Ascending aorta (tissue), 2 donors: ENCODE data around the gene PARD6A. TPM values are rescaled to one million over a fixed set of nuclear protein-coding genes. Genes with fewer than 3 reads are reported as not detected.

Experiments
- DNase-seq, 2 donors: peaks; one replicate each; pipeline ENCODE4 v3.0.0-alpha.2; 2019; ENCODE audit warnings: low spot score in 2 of 2
- H3K27ac ChIP-seq, 2 donors: fragments of 200-600 bp; sonication (generic); one replicate each; pipeline ENCODE4 v1.5.1; 2016 to 2017; ENCODE audit warnings: mild to moderate bottlenecking in 1 of 2
- H3K27me3 ChIP-seq: fragments of 200-600 bp; sonication (generic); one replicate; pipeline ENCODE4 v1.5.1; 2017
- H3K36me3 ChIP-seq, 2 donors: fragments of 200-600 bp; sonication (generic); one replicate each; pipeline ENCODE4 v1.5.1; 2016
- H3K4me1 ChIP-seq, 2 donors: fragments of 200-600 bp; sonication (generic); one replicate each; pipeline ENCODE4 v1.5.1; 2016 to 2017; ENCODE audit warnings: mild to moderate bottlenecking in 1 of 2
- H3K4me3 ChIP-seq, 2 donors: fragments of 200-600 bp; sonication (generic); one replicate each; pipeline ENCODE4 v1.5.1; 2016 to 2017; ENCODE audit warnings: mild to moderate bottlenecking in 1 of 2
- H3K9me3 ChIP-seq, 2 donors: fragments of 200-600 bp; sonication (generic); one replicate each; pipeline ENCODE4 v1.5.1; 2016
- CTCF ChIP-seq, 3 experiments: fragments of 200-600 bp in 2 of 3; fragments of 450-650 bp in 1 of 3; sonication (generic) in 2 of 3; IDR thresholded peaks; one replicate each; pipeline ENCODE4 v1.5.1; 2016 to 2019; ENCODE audit warnings: antibody characterized with exemption in 3 of 3, mild to moderate bottlenecking in 1 of 3, moderate library complexity in 1 of 3
- intact Hi-C: fragments of 100-400 bp; cut with DNase I; formaldehyde crosslinking; loops from one replicate; pipeline ENCODE4 v1.15.1; 2023
- total RNA-seq: library from RNA; depleted of rRNA; stranded (reverse); fragments of >200 nt; gene quantifications from one replicate; pipeline ENCODE4 v1.1.0, GENCODE V29; 2016

The PARD6A gene
- total RNA-seq, 1 donor from 2014 or later: 8.4 TPM

- Histone ChIP-seq H3K4me3 (no peak overlapping the region), H3K27ac (no peak overlapping the region), H3K9me3 (no peaks in the 10 kb centered on the region), H3K27me3 (peaks cover 30% of the 10 kb centered on the region), H3K4me1 (peaks cover 5 to 7% of the 10 kb centered on the region in 2 donors), H3K36me3 (no peaks in the 10 kb centered on the region)
- no peak for DNase-seq
- no peak for TF ChIP-seq CTCF (IDR thresholded peaks at IDR 0.05)
- intact Hi-C loops: no loop called here
Measured at GRCh38 chr16:67651039-67651438, 9.7 kb upstream of the PARD6A start.

- no peak overlapping the region for H3K27ac ChIP-seq
- peaks cover 27% of the 10 kb centered on the region for H3K27me3 ChIP-seq
- no peaks in the 10 kb centered on the region for H3K9me3 ChIP-seq
- DNase-seq: no peak
- intact Hi-C loops: no loop called here
- H3K4me1 ChIP-seq: peaks cover 5 to 7% of the 10 kb centered on the region in 2 donors
- no peak for TF ChIP-seq CTCF (IDR thresholded peaks at IDR 0.05)
- peaks cover 0 to 4% of the 10 kb centered on the region in 2 donors for H3K36me3 ChIP-seq
- no peak overlapping the region for H3K4me3 ChIP-seq
Measured at GRCh38 chr16:67651847-67652246, 8.9 kb upstream of the PARD6A start.

GRCh38 chr16:67652578-67653127 is 8.1 kb upstream of the PARD6A start:
- H3K36me3 ChIP-seq: peaks cover 0 to 6% of the 10 kb centered on the region in 2 donors
- peak overlapping the region; percentile 43 to 54 for H3K4me3 ChIP-seq
- no peak for TF ChIP-seq CTCF (IDR thresholded peaks at IDR 0.05)
- no peak for DNase-seq
- intact Hi-C loops: no loop called here
- H3K27ac ChIP-seq: no peak overlapping the region
- peaks cover 25% of the 10 kb centered on the region for H3K27me3 ChIP-seq
- peaks cover 5 to 7% of the 10 kb centered on the region in 2 donors for H3K4me1 ChIP-seq
- H3K9me3 ChIP-seq: no peaks in the 10 kb centered on the region

GRCh38 chr16:67653128-67653788 is 7.5 kb upstream of the PARD6A start:
- no peak overlapping the region for H3K27ac ChIP-seq
- H3K9me3 ChIP-seq: no peaks in the 10 kb centered on the region
- peaks cover 19% of the 10 kb centered on the region for H3K27me3 ChIP-seq
- TF ChIP-seq CTCF (IDR thresholded peaks at IDR 0.05): no peak
- no peak for DNase-seq
- intact Hi-C loops: no loop called here
- H3K4me1 ChIP-seq: peaks cover 5 to 7% of the 10 kb centered on the region in 2 donors
- peak overlapping the region; percentile 43 to 54 for H3K4me3 ChIP-seq
- H3K36me3 ChIP-seq: peaks cover 0 to 12% of the 10 kb centered on the region in 2 donors

GRCh38 chr16:67653789-67654402 is 6.9 kb upstream of the PARD6A start:
- DNase-seq: no peak
- Histone ChIP-seq H3K4me1 (peaks cover 5 to 12% of the 10 kb centered on the region in 2 donors), H3K27me3 (peaks cover 15% of the 10 kb centered on the region), H3K36me3 (peaks cover 0 to 16% of the 10 kb centered on the region in 2 donors), H3K4me3 (peak overlapping the region; percentile 43 to 54), H3K27ac (no peak overlapping the region), H3K9me3 (no peaks in the 10 kb centered on the region)
- TF ChIP-seq CTCF (IDR thresholded peaks at IDR 0.05): no peak
- intact Hi-C loops: no loop called here
